Left lung (tissue), 10 donors: ENCODE data around the gene SLC4A5. TPM values are rescaled to one million over a fixed set of nuclear protein-coding genes. Genes with fewer than 3 reads are reported as not detected.

Experiments
- ATAC-seq: fragments of 200-7000 bp; cut with Tn5 transposase; one replicate; pipeline ENCODE4 v1.9.1; 2020; ENCODE audit warnings: moderate library complexity
- DNase-seq, 4 donors: peaks; one replicate each; pipeline ENCODE4 v3.0.0-alpha.2; 2013 to 2020
- H3K27ac ChIP-seq, 2 donors: fragments of 200-600 bp; sonication (generic) in 1 of 2; one replicate each; pipeline versions ENCODE4 v1.5.0 to v1.8.0; 2020 to 2021
- H3K27me3 ChIP-seq, 2 donors: fragments of 200-600 bp; sonication (generic) in 1 of 2; one replicate each; pipeline versions ENCODE4 v1.5.0 to v1.8.0; 2020 to 2021
- H3K36me3 ChIP-seq, 2 donors: fragments of 200-600 bp; sonication (generic) in 1 of 2; one replicate each; pipeline versions ENCODE4 v1.5.0 to v1.8.0; 2020 to 2021
- H3K4me1 ChIP-seq, 2 donors: fragments of 200-600 bp; one replicate each; pipeline ENCODE4 v1.8.0; 2021
- H3K4me3 ChIP-seq, 2 donors: fragments of 200-600 bp; sonication (generic) in 1 of 2; one replicate each; pipeline versions ENCODE4 v1.5.0 to v1.8.0; 2020 to 2021; ENCODE audit warnings: mild to moderate bottlenecking in 1 of 2
- H3K9me3 ChIP-seq, 2 donors: fragments of 200-600 bp; sonication (generic) in 1 of 2; one replicate each; pipeline versions ENCODE4 v1.5.0 to v1.8.0; 2020 to 2021
- CTCF ChIP-seq, 2 donors: fragments of 200-600 bp; sonication (generic) in 1 of 2; IDR thresholded peaks; one replicate each; pipeline versions ENCODE4 v1.5.0 to v1.8.0; 2021; ENCODE audit warnings: antibody characterized with exemption in 2 of 2
- intact Hi-C, 2 donors: fragments of 100-400 bp; cut with DNase I; formaldehyde crosslinking; loops; one replicate each; pipeline versions ENCODE4 v1.11.2 to v1.14.2; 2022
- polyA plus RNA-seq, 6 donors: library from polyadenylated mRNA; unstranded; fragments of 120-200 nt; gene quantifications; one replicate each; pipeline ENCODE4 v1.2.1, GENCODE V29; 2013; ENCODE audit not compliant: insufficient read length in 6 of 6
- total RNA-seq, 2 donors: library from RNA; stranded (reverse); fragmentation: NEBNext Ultra II Directional; extraction: Animal tissue kit (Norgen Biotek cat#: 25700); gene quantifications; one replicate each; pipeline ENCODE4 v1.2.1, GENCODE V29; 2021
- donor health status: DM: no; HTN: yes; CAD: no.
- donor health status: DM: no; HTN: no; CAD: no.

SLC4A5 gene
- total and polyA plus RNA-seq, 8 donors: 2.0 to 13.8 (median 8.0) TPM

DNA sequence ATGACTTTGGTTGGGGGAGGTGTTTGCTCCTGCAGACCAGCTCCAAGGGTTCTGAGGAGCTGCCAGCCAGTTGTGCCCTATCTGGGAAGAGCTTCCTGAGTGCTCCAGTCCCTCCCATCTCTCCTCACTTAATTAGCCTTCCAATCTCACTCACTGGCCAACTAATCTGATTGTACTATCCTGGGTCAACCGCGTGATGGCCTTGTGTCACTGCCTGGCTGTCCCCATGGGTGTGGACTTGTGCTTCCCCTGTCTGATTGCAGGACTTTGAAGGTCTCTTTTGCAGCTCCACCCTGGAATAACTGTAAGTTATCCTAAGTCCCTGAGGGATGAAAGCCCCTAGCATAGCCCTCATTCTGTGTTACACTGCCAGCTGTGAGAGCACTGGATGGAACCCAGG lies 65.0 kb downstream of the SLC4A5 start:
- no peak for DNase-seq
- H3K4me1 ChIP-seq: no peaks in the 10 kb centered on the region
- TF ChIP-seq CTCF (IDR thresholded peaks at IDR 0.05): no peak
- H3K27me3 ChIP-seq: no peaks in the 10 kb centered on the region
- H3K36me3 ChIP-seq: no peaks in the 10 kb centered on the region
- intact Hi-C loops: no loop called here
- no peak for ATAC-seq
- H3K27ac ChIP-seq: no peak overlapping the region
- H3K9me3 ChIP-seq: no peaks in the 10 kb centered on the region
- H3K4me3 ChIP-seq: no peak overlapping the region

- intact Hi-C loops: no loop called here
- no peaks in the 10 kb centered on the region for H3K27me3 ChIP-seq
- DNase-seq (no peak), ATAC-seq (no peak)
- H3K4me3 ChIP-seq: no peak overlapping the region
- no peaks in the 10 kb centered on the region for H3K9me3 ChIP-seq
- no peaks in the 10 kb centered on the region for H3K4me1 ChIP-seq
- no peak for TF ChIP-seq CTCF (IDR thresholded peaks at IDR 0.05)
- H3K27ac ChIP-seq: no peak overlapping the region
- no peaks in the 10 kb centered on the region for H3K36me3 ChIP-seq
These were observed 68.0 kb downstream of the SLC4A5 start for GRCh38 chr2:74275228-74275627.

GRCh38 chr2:74269667-74270066 lies 73.5 kb downstream of the SLC4A5 start:
- ATAC-seq: no peak
- Histone ChIP-seq H3K4me1 (no peaks in the 10 kb centered on the region), H3K27me3 (no peaks in the 10 kb centered on the region)

GRCh38 chr2:74267068-74267467 lies 76.1 kb downstream of the SLC4A5 start:
- ATAC-seq (peak; percentile 90), DNase-seq (no peak)
- Histone ChIP-seq H3K4me3 (no peak overlapping the region), H3K9me3 (no peaks in the 10 kb centered on the region), H3K36me3 (peaks cover 0 to 3% of the 10 kb centered on the region in 2 donors), H3K27ac (no peak overlapping the region), H3K27me3 (no peaks in the 10 kb centered on the region), H3K4me1 (no peaks in the 10 kb centered on the region)
- TF ChIP-seq CTCF (IDR thresholded peaks at IDR 0.05): peak in 1 of 2 donors; percentile 10
- intact Hi-C loops: no loop called here

More at GRCh38 chr2:74269667-74270066, 73.5 kb downstream of the SLC4A5 start:
- H3K9me3 ChIP-seq: no peaks in the 10 kb centered on the region
- DNase-seq: no peak
- intact Hi-C loops: no loop called here
- no peak for TF ChIP-seq CTCF (IDR thresholded peaks at IDR 0.05)
- H3K36me3 ChIP-seq: no peaks in the 10 kb centered on the region
- no peak overlapping the region for H3K4me3 ChIP-seq
- no peak overlapping the region for H3K27ac ChIP-seq

GRCh38 chr2:74264281-74264680 lies 78.9 kb downstream of the SLC4A5 start:
- no peaks in the 10 kb centered on the region for H3K9me3 ChIP-seq
- intact Hi-C loops: no loop called here

More at GRCh38 chr2:74264281-74264680, 78.9 kb downstream of the SLC4A5 start:
- DNase-seq (no peak), ATAC-seq (no peak)
- Histone ChIP-seq H3K27ac (no peak overlapping the region), H3K4me3 (no peak overlapping the region), H3K27me3 (no peaks in the 10 kb centered on the region), H3K4me1 (no peaks in the 10 kb centered on the region), H3K36me3 (peaks cover 0 to 3% of the 10 kb centered on the region in 2 donors)
- no peak for TF ChIP-seq CTCF (IDR thresholded peaks at IDR 0.05)
